HG02763 (cell line): ENCODE measurements around the gene MPV17.
"Not testable (repeated sequence)": the region's sequence is repeated elsewhere in the genome, so short reads cannot be mapped to it uniquely, and the experiment has no call there.

Source experiments
- ATAC-seq: cut with Tn5 transposase; IDR thresholded peaks from one replicate; pipeline ENCODE4 v1.9.1; 2021; ENCODE audit warnings: mild to moderate bottlenecking, moderate library complexity; ENCODE audit not compliant: unreplicated experiment

MPV17 gene

GRCh38 chr2:27323596-27324285 is 844 bp upstream of the MPV17 start:
- no peak for ATAC-seq

- ATAC-seq, result no peak
These were observed 564 bp downstream of the MPV17 start for GRCh38 chr2:27322301-27322765.

- ATAC-seq, result no peak
These were observed 1.8 kb downstream of the MPV17 start for GRCh38 chr2:27320958-27321543.

DNA sequence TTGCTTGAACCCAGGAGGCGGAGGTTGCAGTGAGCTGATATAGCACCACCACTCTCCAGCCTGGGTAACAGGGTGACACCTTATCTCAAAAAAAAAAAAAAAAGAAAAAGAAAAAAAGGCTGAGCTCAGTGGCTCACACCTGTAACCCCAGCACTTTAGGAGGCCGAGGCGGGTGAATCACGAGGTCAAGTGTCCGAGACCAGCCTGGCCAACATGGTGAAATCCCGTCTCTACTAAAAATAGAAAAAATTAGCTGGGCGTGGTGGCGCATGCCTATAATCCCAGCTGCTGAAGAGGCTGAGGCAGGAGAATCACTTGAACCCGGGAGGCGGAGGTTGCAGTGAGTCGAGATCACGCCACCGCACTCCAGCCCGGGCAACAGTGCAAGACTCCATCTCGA is 3.1 kb downstream of the MPV17 start:
- ATAC-seq, result not testable (repeated sequence)

- no peak for ATAC-seq
These were observed 6.1 kb downstream of the MPV17 start for GRCh38 chr2:27316655-27317412.

GRCh38 chr2:27315122-27315521 is 7.8 kb downstream of the MPV17 start:
- ATAC-seq, result no peak

DNA sequence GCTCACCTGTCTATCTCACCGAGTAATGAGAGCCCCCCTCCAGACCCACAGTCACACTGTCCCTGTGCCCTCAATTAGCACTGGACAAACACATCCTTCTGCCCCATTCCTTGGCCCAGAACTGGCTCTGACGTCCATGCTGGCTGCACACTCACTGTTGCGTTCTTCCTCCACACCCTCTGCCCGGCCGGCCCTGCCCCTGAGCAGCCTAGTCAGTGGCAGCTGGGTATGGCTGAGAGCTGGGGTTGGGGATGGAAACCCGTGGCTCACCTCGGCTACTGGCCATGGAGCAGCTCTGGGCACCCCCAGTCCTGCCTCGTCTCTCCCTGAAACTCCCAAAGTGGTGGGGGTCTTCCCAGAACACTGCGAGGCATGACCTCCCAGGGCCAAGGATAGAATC is 8.2 kb downstream of the MPV17 start:
- no peak for ATAC-seq

- ATAC-seq, result no peak
These were observed 8.8 kb downstream of the MPV17 start for GRCh38 chr2:27313882-27314645.

- no peak for ATAC-seq
These were observed 10.7 kb downstream of the MPV17 start for GRCh38 chr2:27312152-27312551.

GRCh38 chr2:27309651-27310050 is 13.2 kb downstream of the MPV17 start:
- no peak for ATAC-seq

DNA sequence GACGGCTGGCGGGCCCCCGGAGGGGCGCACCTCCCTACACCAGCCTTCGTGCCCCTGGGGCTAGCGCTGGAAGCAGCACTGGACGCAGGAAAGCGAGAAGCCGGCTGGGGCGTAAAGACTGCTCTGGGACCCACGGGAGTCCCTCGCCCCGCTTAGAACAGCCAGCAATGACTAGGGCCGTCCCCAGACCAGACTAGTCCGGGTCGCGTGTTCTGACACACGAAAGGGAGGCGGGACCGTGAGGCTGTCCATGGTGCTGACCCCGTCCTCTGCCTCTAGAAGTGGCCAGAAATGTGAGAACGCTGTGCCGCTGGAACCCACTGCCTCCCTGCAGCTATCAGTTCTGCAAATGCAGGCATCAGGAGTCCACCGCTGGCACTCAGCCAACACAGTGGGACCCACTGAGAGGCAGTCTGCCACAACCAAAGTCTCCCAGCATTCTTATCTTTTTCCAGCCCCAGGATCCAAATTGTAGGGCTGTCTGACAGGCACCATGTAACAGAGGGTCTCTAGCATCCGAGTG is 14.5 kb downstream of the MPV17 start, which contains the start of gene UCN:
UCN (minus strand) TSS at position 87 of the 523 bp plus-strand sequence. CDS start 550 bp downstream, outside the sequence.
- no peak for ATAC-seq

DNA sequence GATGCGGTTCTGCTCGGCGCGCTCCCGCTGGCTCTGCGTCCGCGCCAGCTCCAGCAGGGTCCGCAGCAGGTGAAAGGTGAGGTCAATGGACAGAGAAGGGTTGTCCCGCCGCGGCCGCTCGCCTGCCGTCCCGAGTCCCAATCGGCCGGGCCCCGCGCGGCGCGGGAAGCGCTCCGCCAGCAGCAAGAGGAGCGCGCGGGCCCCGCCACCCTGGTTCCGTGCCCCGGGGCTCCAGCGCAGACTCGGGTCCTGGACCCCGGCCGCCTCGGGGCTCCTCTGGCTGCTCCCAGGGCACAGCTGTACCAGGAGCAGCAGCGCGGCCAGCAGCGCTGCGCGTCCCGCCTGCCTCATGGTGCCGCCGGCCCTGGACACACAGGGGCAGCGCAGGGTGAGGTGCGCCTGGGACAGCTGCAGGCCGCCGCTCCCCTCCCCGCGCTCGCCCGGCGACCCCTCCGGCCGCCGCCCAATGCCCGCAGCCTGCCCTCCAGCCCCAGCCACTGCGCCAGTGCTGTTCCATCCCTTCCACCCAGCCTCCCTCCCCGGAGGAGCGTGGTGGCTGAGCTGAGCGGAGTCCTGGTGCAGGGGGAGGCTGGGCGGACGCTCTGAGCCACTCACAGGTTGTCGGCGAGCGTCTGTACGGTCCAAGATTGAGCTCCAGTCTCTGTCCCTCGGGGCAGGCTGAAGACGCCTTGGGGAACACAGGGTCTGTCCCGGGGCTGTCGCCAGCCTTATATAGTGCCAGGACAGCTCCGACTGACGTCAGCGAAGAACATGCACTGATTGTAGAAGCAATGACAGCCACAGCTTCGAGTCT is 15.1 kb downstream of the MPV17 start:
- ATAC-seq, result no peak

DNA sequence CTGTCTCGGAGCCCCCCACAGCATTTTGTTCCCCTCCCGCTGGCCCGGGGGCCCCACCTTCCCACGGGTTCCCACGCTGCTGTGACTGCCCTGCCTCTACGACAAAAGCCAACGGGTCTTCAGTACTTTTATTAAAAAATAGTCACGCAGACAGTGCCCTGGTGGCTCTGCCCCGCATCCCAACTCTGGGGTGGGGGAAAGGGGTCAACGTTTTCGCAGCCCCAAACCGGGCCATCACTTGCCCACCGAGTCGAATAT is 15.7 kb downstream of the MPV17 start:
- no peak for ATAC-seq

DNA sequence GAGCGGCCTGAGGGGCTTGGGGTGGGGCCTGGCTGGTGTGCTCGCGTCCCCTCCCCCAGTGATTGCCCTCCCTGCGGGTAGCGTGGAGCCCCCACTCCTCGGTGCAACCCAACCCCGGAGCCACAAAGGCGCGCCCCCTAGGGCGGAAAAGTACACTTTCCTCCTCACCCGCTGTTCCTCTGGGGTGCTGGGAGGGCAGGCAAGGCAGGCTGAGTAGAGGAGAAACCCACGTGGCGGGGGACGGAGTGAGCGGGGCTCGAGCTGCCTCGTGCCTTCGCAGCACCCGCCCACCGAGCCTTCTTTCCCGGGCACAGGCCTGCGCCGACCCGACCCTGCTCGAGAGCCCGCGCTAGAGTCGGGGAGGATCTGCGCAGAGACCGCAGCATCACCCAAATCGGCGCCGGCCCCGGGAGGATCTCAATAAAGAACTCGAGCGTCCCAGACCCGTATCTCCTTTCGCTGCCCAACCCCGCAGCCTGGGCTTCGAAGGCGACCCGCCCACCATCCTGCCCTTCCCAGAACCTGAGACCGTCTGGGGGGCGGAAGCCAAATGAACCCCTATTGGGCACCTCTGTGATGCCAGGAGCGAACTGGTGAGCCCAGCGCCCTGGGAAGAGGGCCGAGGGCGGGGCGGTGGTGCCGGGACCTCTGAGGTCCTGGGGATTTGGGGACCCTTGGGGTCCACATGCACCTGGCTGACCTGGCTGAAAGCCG is 16.2 kb downstream of the MPV17 start:
- ATAC-seq, result no peak

GRCh38 chr2:27306136-27306535 is 16.8 kb downstream of the MPV17 start:
- ATAC-seq, result no peak

DNA sequence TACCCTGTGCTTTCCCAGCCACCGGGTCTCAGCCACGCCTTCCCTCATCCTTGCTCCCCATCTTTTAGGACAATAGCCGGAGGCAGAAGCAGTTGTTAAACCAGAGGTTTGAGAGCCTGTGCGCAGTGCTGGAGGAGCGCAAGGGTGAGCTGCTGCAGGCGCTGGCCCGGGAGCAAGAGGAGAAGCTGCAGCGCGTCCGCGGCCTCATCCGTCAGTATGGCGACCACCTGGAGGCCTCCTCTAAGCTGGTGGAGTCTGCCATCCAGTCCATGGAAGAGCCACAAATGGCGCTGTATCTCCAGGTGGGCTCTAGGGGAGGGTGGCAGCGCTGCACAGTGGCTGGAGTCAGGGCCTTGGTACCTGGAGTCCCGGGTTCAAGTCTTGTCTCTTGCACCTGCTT is 17.4 kb downstream of the MPV17 start:
- no peak for ATAC-seq

GRCh38 chr2:27304488-27305240 is 18.2 kb downstream of the MPV17 start:
- no peak for ATAC-seq

GRCh38 chr2:27303093-27304025 is 19.5 kb downstream of the MPV17 start:
- no peak for ATAC-seq
